ENCODE measurements around the gene B3GNT5.

DNA sequence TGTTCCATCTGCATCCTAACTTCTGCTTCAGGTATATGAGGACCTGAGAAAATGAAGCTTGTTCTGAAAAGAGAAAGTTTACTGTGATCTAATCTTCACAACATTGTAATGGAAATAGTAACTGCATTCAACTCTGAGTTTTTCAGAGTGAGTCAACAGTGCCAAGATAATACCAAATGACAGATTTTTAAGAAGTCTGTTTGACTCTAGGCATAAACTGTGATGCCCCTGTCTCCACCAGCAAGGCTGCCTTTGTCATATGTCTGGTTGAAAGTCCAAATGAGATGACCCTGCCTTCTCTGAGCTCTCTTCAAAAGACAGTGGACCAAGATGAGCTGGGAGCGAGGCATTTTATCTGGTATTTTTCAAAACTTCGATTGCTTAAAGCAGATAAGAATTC is 44.8 kb upstream of the B3GNT5 start:
- TF ChIP-seq, protein P1, sequence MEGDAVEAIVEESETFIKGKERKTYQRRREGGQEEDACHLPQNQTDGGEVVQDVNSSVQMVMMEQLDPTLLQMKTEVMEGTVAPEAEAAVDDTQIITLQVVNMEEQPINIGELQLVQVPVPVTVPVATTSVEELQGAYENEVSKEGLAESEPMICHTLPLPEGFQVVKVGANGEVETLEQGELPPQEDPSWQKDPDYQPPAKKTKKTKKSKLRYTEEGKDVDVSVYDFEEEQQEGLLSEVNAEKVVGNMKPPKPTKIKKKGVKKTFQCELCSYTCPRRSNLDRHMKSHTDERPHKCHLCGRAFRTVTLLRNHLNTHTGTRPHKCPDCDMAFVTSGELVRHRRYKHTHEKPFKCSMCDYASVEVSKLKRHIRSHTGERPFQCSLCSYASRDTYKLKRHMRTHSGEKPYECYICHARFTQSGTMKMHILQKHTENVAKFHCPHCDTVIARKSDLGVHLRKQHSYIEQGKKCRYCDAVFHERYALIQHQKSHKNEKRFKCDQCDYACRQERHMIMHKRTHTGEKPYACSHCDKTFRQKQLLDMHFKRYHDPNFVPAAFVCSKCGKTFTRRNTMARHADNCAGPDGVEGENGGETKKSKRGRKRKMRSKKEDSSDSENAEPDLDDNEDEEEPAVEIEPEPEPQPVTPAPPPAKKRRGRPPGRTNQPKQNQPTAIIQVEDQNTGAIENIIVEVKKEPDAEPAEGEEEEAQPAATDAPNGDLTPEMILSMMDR (conservative IDR thresholded peaks at IDR 0.05 in 1 of 2, IDR thresholded peaks at IDR 0.05 in 1 of 2; ENCODE audit: low read depth in 1 of 2, low read length in 2 of 2), result no peak
- no peak for TF ChIP-seq EZH2 (IDR thresholded peaks at IDR 0.05; ENCODE audit: low read length, missing control alignments)

All from fibroblast of lung (primary cell).